NCI-H748 (cell line): ENCODE measurements around the gene IWS1.

Experiments
- DNase-seq: peaks from one replicate; lab custom pipeline; 2025; ENCODE audit not compliant: unreplicated experiment; lab: John Stamatoyannopoulos, UW

Gene IWS1

DNA sequence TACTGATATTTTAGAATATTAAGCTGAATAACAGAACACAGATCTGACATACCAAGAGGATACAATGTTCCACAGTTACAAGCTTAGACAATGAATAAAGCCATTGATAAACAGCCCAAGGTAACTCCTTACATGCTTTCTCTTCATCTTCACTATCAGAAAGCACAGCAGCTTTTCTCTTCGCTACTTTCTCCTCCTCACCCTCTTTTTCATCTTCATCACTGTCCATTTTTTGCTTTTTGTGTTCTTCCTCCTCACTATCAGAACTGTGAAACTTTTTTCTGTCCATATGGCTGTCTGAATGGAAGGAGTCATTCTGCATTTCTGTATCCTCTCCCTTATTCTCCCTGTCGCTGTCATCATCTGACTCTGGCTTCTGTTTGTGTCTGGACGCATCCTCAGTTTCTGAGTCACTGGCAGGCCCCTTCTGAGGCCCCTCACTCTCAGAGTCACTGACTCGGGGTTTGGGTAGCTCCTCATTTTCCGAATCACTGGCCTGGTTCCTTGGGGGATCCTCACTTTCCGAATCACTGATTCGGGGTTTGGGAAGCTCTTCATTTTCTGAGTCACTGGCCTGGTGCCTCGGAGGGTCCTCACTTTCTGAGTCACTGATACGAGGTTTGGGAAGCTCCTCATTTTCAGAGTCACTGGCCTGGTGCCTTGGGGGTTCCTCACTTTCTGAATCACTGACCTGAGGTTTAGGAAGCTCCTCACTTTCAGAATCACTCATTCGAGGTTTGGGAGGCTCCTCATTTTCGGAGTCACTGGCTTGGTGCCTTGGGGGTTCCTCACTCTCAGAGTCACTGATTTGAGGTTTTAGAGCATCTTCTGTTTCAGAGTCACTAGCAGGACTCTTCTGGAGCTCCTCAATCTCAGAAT, 21.5 kb downstream of the IWS1 start:
- DNase-seq, result no peak

DNA sequence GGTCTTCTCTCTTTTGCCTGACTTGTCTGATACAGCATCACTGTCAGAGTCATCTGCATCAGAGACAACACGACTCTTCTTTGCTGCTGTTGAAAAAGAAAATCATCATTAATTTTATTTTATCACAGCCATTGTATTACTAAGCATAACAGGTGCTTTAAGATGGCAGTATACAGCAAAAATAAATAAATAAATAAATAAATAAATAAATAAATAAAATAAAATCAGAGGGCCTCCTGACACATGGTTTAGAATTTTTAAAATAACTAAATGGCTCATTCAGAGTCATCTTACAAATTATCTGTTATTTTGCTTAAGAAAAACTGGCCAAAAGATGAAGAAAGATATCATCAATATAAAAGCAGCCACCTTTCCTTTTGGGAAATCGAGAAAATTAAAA, 22.8 kb downstream of the IWS1 start:
- DNase-seq, result no peak

DNA sequence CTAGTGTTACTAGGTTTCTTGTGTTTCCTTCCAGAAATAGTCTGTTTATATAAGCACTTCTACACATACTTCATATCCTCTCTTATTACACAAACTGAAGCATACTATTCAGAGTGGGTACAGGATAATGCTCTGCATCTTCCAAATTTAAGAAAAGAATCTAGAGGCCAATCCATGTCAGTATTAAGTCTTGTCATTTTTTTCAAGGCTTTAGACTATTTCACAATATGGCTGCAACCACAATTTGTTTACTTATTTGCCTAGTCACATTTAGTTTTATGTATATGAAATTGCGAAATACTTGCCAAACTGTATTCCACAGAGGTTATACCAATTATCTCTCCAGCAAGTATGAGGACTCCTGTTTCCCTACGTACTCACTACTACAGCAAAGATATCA, 27.9 kb downstream of the IWS1 start:
- no peak for DNase-seq

DNA sequence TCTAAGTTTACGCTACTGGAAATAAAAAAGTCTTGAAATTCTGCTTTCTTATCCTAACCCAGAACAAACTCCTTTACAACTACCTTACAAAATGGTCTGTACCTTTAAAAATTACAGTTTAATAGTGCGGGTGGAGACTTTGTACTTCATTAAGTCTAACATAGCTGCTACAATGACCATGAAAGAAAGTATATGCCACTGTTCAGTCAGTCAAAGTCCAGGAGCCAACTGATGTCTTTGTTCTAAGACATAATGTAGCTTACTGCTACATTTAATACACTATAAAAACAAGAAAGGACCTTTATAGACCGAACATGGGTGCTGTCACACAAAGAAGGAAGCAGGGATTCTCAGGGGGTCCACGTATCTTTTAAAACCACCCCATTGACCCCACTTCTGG, 36.0 kb downstream of the IWS1 start:
- no peak for DNase-seq

- DNase-seq, result no peak
Observed at GRCh38 chr2:127486247-127487058, 39.8 kb downstream of the IWS1 start.

- DNase-seq, result no peak
Observed at GRCh38 chr2:127485694-127486071, 40.6 kb downstream of the IWS1 start.

DNA sequence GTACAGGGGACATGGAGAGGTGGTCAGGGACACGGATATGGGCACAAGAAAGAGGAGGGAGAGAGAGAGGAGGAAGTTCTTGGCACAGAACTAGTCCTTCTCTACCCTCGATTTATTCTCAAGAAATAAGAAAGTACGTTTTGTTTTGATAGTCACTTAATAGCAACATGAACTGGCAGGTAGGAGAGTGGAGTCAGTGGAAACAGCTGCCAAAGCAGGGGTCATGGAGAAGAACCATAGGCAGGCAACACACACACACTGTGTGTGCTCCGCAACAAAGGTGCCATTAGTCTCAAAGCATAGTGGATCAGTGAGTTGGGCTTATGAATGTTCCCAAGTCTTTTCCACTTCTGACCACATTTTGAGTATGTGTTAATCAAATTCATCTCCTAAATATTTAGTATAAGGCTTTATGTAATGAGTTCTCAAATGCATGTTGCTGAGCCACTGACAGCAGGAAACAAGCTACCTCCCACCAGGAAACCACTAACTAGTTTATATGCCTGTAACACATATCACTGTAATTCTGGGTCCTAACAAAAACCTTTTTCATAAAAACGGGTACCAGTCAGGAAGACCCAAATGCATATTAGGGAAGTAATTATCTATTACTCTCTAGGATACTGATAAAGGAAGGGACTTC, 41.1 kb downstream of the IWS1 start:
- no peak for DNase-seq

DNA sequence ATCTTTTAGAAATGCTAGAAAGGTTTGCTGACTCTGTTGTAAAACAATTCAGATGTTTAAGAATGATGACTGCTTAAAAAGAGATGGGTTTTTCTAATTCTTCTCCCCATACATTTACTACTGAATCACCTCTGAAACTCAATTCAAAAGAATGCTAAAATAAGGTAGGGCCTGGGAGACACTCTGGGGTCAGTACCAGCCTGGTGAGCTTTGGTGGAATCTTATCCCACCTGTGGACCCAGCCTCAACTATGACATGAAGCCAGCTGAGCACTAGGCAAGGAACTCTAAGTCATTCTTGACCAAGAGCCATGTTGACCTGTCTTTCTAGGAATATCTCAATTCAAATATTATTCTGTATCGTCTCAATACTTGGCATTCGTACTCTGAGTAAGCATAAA, 44.3 kb downstream of the IWS1 start:
- DNase-seq, result no peak

- no peak for DNase-seq
Observed at GRCh38 chr2:127479866-127480743, 46.2 kb downstream of the IWS1 start.

DNA sequence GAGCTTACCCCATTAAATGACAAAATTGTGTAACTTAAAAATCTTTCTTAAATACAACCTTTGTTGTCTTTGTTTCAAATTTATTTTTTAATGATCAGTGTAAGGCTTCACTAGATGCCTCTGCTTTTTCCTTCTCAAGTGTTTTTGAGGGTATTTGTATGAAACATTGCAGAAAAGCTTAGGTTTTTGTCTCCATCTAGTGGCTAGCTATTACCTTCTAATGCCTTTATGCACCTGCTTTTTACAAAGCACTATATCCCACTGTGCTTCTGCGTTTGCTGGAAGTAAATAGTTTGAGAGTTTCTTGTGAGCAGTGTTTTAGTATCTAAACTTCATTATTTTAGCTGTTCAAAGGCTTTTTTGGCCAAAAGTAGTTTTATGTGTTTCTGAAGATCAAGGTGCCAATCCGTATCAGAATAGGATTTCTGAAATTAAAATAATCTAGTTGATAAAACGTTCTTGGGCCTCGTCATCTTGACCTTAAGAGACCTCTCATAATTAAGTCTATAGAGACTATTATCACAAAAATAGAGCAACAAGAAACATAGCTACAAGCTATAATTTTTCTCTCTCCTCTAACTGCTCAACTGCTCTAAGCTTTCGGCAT, 47.0 kb downstream of the IWS1 start:
- peak; percentile 55 for DNase-seq

DNA sequence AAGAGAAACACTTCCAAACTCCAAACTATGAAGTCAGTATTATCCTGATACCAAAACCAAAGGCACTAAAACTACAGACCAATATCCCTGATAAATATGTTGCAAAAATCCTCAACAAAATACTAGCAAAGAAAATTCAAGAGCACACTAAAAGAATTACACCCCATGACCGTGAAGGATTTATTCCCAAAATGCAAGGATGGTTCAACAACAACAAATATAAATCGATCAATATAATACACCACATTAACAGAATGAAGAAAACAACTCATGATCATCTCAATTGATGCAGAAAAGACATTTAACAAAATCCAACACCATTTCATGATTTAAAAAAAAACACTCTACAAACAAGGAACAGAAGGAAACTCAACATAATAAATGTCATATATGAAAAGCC, 50.5 kb downstream of the IWS1 start:
- DNase-seq, result no peak

- DNase-seq, result no peak
Observed at GRCh38 chr2:127472268-127472667, 54.0 kb downstream of the IWS1 start.

DNA sequence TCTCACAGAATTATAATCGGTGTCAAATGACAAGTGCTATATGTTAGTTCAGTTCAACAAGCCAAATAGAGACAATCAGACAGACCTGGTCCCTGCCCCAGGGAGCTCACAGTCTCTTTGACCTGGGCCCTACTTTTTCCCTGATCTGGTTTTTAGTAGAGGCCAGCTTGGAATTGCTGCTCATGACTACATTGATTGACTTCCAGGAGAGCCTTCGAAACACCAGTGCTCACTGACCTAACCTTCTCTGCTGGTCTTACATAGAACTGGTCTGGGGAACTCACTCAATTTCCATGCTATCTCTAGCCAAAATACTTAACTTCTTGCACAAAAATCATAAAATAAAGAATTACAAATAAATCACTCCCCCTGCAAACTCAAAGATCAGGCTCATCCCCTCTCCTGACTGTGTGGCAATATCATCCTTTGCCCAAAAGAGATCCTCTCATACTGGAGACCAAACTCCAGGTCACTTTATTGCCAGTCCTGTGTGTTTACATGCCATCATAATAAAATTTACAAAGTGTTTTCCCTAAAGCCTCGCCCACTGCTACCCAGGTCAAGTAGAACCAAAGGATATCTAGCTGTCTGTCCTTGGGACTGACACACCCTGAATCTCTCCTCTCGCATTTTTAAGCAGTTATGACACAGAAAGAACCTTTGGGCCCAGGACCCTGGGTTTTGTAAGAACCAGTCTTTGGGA, 54.9 kb downstream of the IWS1 start:
- DNase-seq, result no peak

- no peak for DNase-seq
Observed at GRCh38 chr2:127469974-127470373, 56.3 kb downstream of the IWS1 start.

GRCh38 chr2:127469051-127469450, 57.2 kb downstream of the IWS1 start:
- DNase-seq, result no peak

DNA sequence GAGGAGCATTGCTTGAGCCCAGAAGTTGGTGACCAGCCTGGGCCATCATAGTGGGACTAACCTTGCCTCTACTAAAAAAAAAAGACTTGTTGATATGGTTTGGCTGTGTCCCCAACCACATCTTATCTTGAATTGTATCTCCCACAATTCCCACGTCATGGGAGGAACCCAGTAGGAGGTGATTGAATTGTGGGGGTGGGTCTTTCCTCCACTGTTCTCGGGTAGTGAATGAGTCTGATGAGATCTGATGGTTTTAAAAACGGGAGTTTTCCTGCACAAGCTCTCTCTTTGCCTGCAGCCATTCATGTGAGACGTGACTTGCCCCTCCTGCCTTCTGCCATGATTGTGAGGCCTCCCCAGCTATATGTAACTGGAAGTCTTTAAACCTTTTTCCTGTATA, 61.0 kb downstream of the IWS1 start:
- no peak for DNase-seq

DNA sequence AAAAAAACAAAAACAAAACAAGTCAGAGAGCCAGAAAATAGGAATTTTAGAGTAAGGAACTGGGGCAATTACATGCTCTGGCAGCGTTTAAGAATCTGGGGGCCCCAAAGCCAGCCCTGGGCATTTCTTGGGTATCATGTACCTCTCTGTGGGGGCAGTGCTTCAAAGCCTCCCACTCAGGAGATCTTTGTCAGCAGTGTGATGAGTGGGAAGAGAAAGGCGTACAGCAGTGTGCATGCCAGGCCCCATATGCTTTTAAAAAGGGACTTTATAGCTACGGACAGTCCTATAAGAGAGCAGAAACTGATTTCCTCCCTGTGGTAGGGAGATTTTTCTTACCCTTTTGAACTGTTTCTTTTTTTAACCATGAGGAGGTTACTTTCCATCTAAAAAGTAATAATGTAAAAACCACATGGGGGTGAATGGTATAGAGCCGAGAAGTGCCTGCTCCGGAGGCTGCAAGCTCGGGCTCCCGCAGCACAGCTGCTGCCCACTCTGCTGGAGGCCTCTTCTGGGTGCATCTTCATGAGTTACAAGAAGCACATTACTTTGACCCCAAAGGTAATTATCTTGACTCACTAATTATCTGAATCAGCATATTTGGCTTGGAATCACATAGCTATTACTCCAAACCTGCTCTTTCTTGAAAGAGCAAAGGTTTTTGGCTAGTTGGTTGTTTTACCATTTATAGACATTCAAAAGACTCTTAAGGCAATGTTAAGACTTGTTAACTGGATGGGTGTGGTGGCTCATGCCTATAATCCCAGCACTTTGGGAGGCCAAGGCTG, 61.6 kb downstream of the IWS1 start:
- DNase-seq, result no peak

DNA sequence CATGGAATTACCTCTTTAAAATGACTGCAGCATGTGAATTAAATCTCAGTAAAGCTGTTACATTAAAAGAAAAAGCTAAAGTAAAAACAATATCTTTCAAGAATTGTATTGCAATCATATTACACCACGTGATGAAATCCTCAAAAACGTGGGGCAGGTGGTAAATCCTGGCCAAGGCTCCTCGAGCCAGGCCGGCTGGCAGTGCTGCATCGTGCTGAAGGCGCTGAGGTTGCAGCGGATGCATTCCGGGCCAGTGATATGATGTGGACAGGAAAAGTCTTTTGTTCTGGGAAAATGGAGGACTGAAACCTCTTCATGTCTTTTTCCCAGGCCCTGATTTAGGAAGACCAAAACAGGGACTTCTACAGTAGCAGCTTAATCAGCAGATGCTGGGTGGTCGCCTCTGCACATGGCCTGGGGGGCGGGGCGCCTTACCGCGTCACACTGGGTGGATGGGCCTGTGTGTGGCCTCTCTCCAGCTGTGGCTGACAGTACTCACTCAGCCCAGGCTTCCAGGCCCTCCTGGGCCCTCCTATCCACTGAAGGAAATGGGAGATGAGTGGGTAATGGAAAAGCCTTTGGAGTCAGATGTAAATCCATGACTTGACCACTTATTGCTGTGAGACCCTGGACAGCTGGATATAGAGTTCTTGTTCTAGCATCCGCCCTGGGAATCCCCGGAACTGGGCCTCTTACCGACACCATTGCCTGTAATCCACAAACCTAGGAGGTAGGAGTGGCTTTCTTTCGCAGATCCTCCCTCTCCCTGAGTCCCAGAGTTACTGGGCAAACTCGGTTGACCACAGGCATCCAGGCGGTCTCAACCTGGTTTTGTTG, 62.9 kb downstream of the IWS1 start:
- no peak for DNase-seq
